Measurements from ENCODE around the gene PTPRT.

The PTPRT gene

GRCh38 chr20:42152575-42152974, 1037.1 kb downstream of the PTPRT start:
- no peak for DNase-seq

- no peak for DNase-seq
Observed at GRCh38 chr20:42150230-42150629, 1039.5 kb downstream of the PTPRT start.

- no peak for DNase-seq
Observed at GRCh38 chr20:42138729-42139128, 1051.0 kb downstream of the PTPRT start.

- DNase-seq = no peak
Observed at GRCh38 chr20:42134265-42135098, 1055.2 kb downstream of the PTPRT start.

GRCh38 chr20:42130810-42131596, 1058.7 kb downstream of the PTPRT start:
- DNase-seq = no peak

- DNase-seq = no peak
Observed at GRCh38 chr20:42125426-42125825, 1064.3 kb downstream of the PTPRT start.

- DNase-seq = no peak
Observed at GRCh38 chr20:42123981-42124473, 1065.7 kb downstream of the PTPRT start.

- no peak for DNase-seq
Observed at GRCh38 chr20:42118409-42119125, 1071.1 kb downstream of the PTPRT start.

GRCh38 chr20:42118001-42118400, 1071.7 kb downstream of the PTPRT start:
- no peak for DNase-seq

- no peak for DNase-seq
Observed at GRCh38 chr20:42113236-42113635, 1076.5 kb downstream of the PTPRT start.

GRCh38 chr20:42112161-42112560, 1077.5 kb downstream of the PTPRT start:
- DNase-seq = no peak

- DNase-seq = no peak
Observed at GRCh38 chr20:42111349-42111748, 1078.4 kb downstream of the PTPRT start.

- DNase-seq = no peak
Observed at GRCh38 chr20:42110301-42110700, 1079.4 kb downstream of the PTPRT start.

GRCh38 chr20:42102000-42102399, 1087.7 kb downstream of the PTPRT start:
- no peak for DNase-seq

- no peak for DNase-seq
Observed at GRCh38 chr20:42100137-42100704, 1089.5 kb downstream of the PTPRT start.

- DNase-seq = no peak
Observed at GRCh38 chr20:42099101-42099500, 1090.6 kb downstream of the PTPRT start.

- DNase-seq = no peak
Observed at GRCh38 chr20:42098418-42098817, 1091.3 kb downstream of the PTPRT start.

- no peak for DNase-seq
Observed at GRCh38 chr20:42097741-42098140, 1092.0 kb downstream of the PTPRT start.

- no peak for DNase-seq
Observed at GRCh38 chr20:42095221-42095620, 1094.5 kb downstream of the PTPRT start.

- no peak for DNase-seq
Observed at GRCh38 chr20:42093542-42094440, 1095.9 kb downstream of the PTPRT start.

GRCh38 chr20:42093041-42093440, 1096.7 kb downstream of the PTPRT start:
- DNase-seq = no peak

- DNase-seq = no peak
Observed at GRCh38 chr20:42085366-42085765, 1104.3 kb downstream of the PTPRT start.

All from stimulated activated CD4-positive, alpha-beta T cell treated with anti-CD3 and anti-CD28 coated beads, Interleukin-15, amount 100 ng/mL, for 24 hours (primary cell).